K562 (cell line): Measurements from ENCODE around the gene BCL2L13. TPM values are rescaled to one million over a fixed set of nuclear protein-coding genes. Genes with fewer than 3 reads are reported as not detected.

Experiments
- C11orf30 ChIP-seq: fragments of 450-650 bp; IDR thresholded peaks from 2 replicates; pipeline ENCODE4 v1.6.1; 2016; ENCODE audit warnings: low read depth, mild to moderate bottlenecking
- CBX3 ChIP-seq, 2 experiments: IDR thresholded peaks; 1 replicate in 1 of 2; 2 replicates in 1 of 2; pipeline ENCODE4 v1.6.1; 2012; ENCODE audit warnings: inconsistent platforms in 2 of 2, low read length in 2 of 2, borderline replicate concordance in 1 of 2, control low read depth in 1 of 2
- EZH2 ChIP-seq: IDR thresholded peaks from 2 replicates; pipeline ENCODE4 v1.6.1; 2012; ENCODE audit warnings: low read depth, mild to moderate bottlenecking, inconsistent platforms, low read length, borderline replicate concordance
- FOXA1 ChIP-seq: fragments of 450-650 bp; IDR thresholded peaks from 2 replicates; pipeline ENCODE4 v1.6.1; 2016; ENCODE audit warnings: mild to moderate bottlenecking, borderline replicate concordance
- FOXJ3 ChIP-seq: sonication (generic); formaldehyde crosslinking; IDR thresholded peaks from 2 replicates; pipeline ENCODE4 v1.4.0; 2020; ENCODE audit warnings: mild to moderate bottlenecking, missing genetic modification reagents
- GATA2 ChIP-seq: sonication (generic); formaldehyde crosslinking; IDR thresholded peaks from 2 replicates; pipeline ENCODE4 v1.4.0; 2020; ENCODE audit warnings: mild to moderate bottlenecking, missing genetic modification reagents
- KLF13 ChIP-seq: fragments of 450-650 bp; IDR thresholded peaks from 2 replicates; pipeline ENCODE4 v1.6.1; 2016; ENCODE audit warnings: missing genetic modification characterization, low read depth, mild to moderate bottlenecking, missing compliant biosample characterization, moderate library complexity, borderline replicate concordance
- MTA3 ChIP-seq: fragments of 450-650 bp; formaldehyde crosslinking; IDR thresholded peaks from 2 replicates; pipeline ENCODE4 v1.6.1; 2017; ENCODE audit warnings: mild to moderate bottlenecking, borderline replicate concordance
- NCOA2 ChIP-seq, 2 experiments: fragments of 450-650 bp; IDR thresholded peaks; 2 replicates each; pipeline ENCODE4 v1.6.1; 2018; ENCODE audit warnings: mild to moderate bottlenecking in 2 of 2, moderate library complexity in 1 of 2; ENCODE audit not compliant: partially characterized antibody in 2 of 2
- PRPF4 ChIP-seq: fragments of 200-400 bp; formaldehyde crosslinking; IDR thresholded peaks from one replicate; pipeline ENCODE4 v1.6.1; 2017; ENCODE audit warnings: low read length, low read depth, mild to moderate bottlenecking; ENCODE audit not compliant: insufficient read depth, poor library complexity, severe bottlenecking
- PTRF ChIP-seq: fragments of 450-650 bp; IDR thresholded peaks from 2 replicates; pipeline ENCODE4 v1.6.1; 2016; ENCODE audit warnings: mild to moderate bottlenecking, missing genetic modification characterization, missing compliant biosample characterization
- RBM15 ChIP-seq: fragments of 200-400 bp; formaldehyde crosslinking; IDR thresholded peaks from 2 replicates; pipeline ENCODE4 v1.6.1; 2018; ENCODE audit warnings: mild to moderate bottlenecking, low read length, moderate library complexity; ENCODE audit not compliant: insufficient read depth
- RCOR1 ChIP-seq, 2 experiments: IDR thresholded peaks; 2 replicates each; pipeline ENCODE4 v1.6.1; 2012; ENCODE audit warnings: low read depth in 2 of 2, low read length in 2 of 2, borderline replicate concordance in 1 of 2, improper control_type of control experiment in 1 of 2
- ZFP30 ChIP-seq: fragments of 250-450 bp; sonication (Bioruptor Pico); IDR thresholded peaks from 2 replicates; pipeline ENCODE4 v1.8.0; 2022; ENCODE audit warnings: moderate library complexity, mild to moderate bottlenecking, inconsistent platforms, borderline replicate concordance
- polyA plus RNA-seq, 8 experiments: library from polyadenylated mRNA; depleted of rRNA in 4 of 8; stranded (reverse) in 5 of 8; unstranded in 3 of 8; fragments of >200 nt; fragmentation: Nextera tagmentation in 2 of 8; fragmentation: Illumina TruSeq in 1 of 8; extraction: Ambion mirVana in 2 of 8; extraction: Trizol in 1 of 8; gene quantifications; 2 replicates each; pipeline versions ENCODE4 v1.2.1 to v1.2.3, GENCODE V29; 2011 to 2014; ENCODE audit warnings: inconsistent platforms in 1 of 8, missing spikeins in 1 of 8
- total RNA-seq, 7 experiments: library from RNA; depleted of rRNA in 6 of 7; stranded (reverse); fragments of >200 nt in 6 of 7; fragmentation: Illumina TruSeq in 2 of 7; extraction: Trizol in 2 of 7; gene quantifications; 2 replicates each; pipeline versions ENCODE4 v1.2.1 to v1.2.3, GENCODE V29; 2011 to 2021; ENCODE audit warnings: low replicate concordance in 1 of 7
- TF ChIP-seq, protein P1 (sequence below): fragments of 250-450 bp; sonication (Bioruptor Pico); IDR thresholded peaks from 2 replicates; pipeline ENCODE4 v1.8.0; 2022; ENCODE audit warnings: moderate library complexity, mild to moderate bottlenecking, inconsistent platforms
- TF ChIP-seq, protein P2 (sequence below): fragments of 450-650 bp; IDR thresholded peaks from 2 replicates; pipeline ENCODE4 v1.6.1; 2016; ENCODE audit warnings: missing biosample characterization, missing genetic modification characterization
- TF ChIP-seq, protein P3 (sequence below), 2 experiments: fragments of 200-800 bp in 1 of 2; sonication (Bioruptor generic) in 1 of 2; sonication (generic) in 1 of 2; formaldehyde crosslinking in 1 of 2; IDR thresholded peaks in 1 of 2; conservative IDR thresholded peaks in 1 of 2; 2 replicates each; pipeline versions ENCODE4 v1.5.0 to v1.6.1; 2016 to 2020; ENCODE audit warnings: missing compliant biosample characterization in 1 of 2, missing genetic modification characterization in 1 of 2, missing genetic modification reagents in 1 of 2
- TF ChIP-seq, protein P4 (sequence below): fragments of 450-650 bp; formaldehyde crosslinking; IDR thresholded peaks from 2 replicates; pipeline ENCODE4 v1.4.0; 2022; ENCODE audit warnings: missing genetic modification characterization

BCL2L13 gene
- total and polyA plus RNA-seq, 9 of the 15 experiments (the other 6 are each of a cell fraction or from before 2014, with no cell fraction given) = 41.5 to 63.4 (median 56.5) TPM

DNA sequence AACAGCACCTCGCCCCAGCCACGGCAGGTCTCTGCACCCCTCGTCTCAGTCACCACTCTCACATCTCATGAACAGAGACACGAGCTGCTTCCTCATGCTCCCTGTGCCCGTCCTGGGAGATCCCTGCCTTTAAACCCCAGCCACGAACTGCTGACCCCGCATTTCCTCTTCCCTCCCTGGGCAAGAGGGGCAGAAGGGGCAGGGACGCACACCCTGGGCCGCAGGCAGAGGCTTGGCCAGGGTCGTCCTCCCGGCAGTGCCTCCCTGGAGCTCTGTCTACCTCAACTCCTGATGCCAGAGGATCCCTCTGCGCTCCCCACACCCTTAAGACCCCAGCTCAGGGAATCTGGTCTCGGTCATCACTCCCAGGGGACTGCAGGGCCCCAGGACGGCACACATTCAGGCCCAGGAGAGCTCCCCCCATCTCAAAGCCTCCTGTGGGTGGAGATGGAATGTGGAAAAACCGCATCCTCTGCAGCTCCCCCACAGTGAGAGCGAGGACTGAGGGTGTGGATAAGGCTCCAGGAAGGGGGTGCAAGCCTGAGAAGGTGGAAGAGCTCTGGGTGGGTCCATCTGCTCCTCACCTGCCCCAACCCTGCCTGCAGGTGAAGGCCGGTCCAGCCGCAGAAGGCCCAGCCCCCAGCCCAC lies 134.5 kb downstream of the BCL2L13 start (continued):
- TF ChIP-seq GATA2 (CRISPR knock-in tag) = no peak
- TF ChIP-seq PTRF = no peak
- no peak for TF ChIP-seq FOXJ3 (CRISPR knock-in tag)
- TF ChIP-seq, protein P1, sequence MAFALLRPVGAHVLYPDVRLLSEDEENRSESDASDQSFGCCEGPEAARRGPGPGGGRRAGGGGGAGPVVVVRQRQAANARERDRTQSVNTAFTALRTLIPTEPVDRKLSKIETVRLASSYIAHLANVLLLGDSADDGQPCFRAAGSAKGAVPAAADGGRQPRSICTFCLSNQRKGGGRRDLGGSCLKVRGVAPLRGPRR (CRISPR knock-in tag) = no peak
- TF ChIP-seq FOXA1 = no peak
- TF ChIP-seq RBM15 = no peak
- TF ChIP-seq, protein P2, sequence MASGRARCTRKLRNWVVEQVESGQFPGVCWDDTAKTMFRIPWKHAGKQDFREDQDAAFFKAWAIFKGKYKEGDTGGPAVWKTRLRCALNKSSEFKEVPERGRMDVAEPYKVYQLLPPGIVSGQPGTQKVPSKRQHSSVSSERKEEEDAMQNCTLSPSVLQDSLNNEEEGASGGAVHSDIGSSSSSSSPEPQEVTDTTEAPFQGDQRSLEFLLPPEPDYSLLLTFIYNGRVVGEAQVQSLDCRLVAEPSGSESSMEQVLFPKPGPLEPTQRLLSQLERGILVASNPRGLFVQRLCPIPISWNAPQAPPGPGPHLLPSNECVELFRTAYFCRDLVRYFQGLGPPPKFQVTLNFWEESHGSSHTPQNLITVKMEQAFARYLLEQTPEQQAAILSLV (tag) = no peak
- TF ChIP-seq RCOR1 (IDR thresholded peaks at IDR 0.05; ENCODE audit: borderline replicate concordance in 1 of 2, low read depth in 2 of 2, low read length in 2 of 2) = peak in 1 of 2 experiments; percentile 45; a peak in 1 of 4 replicates
- no peak for TF ChIP-seq NCOA2 (IDR thresholded peaks at IDR 0.05; ENCODE audit: partially characterized antibody in 2 of 2)
- TF ChIP-seq, protein P3, sequence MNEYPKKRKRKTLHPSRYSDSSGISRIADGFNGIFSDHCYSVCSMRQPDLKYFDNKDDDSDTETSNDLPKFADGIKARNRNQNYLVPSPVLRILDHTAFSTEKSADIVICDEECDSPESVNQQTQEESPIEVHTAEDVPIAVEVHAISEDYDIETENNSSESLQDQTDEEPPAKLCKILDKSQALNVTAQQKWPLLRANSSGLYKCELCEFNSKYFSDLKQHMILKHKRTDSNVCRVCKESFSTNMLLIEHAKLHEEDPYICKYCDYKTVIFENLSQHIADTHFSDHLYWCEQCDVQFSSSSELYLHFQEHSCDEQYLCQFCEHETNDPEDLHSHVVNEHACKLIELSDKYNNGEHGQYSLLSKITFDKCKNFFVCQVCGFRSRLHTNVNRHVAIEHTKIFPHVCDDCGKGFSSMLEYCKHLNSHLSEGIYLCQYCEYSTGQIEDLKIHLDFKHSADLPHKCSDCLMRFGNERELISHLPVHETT (CRISPR knock-in tag; conservative IDR thresholded peaks at IDR 0.05 in 1 of 2, IDR thresholded peaks at IDR 0.05 in 1 of 2) = no peak
- no peak for TF ChIP-seq PRPF4
- TF ChIP-seq EZH2 = no peak
- no peak for TF ChIP-seq ZFP30 (CRISPR knock-in tag)
- TF ChIP-seq C11orf30 = peak; percentile 64
- TF ChIP-seq CBX3 (IDR thresholded peaks at IDR 0.05; ENCODE audit: borderline replicate concordance in 1 of 2, low read length in 2 of 2) = no peak
- TF ChIP-seq, protein P4, sequence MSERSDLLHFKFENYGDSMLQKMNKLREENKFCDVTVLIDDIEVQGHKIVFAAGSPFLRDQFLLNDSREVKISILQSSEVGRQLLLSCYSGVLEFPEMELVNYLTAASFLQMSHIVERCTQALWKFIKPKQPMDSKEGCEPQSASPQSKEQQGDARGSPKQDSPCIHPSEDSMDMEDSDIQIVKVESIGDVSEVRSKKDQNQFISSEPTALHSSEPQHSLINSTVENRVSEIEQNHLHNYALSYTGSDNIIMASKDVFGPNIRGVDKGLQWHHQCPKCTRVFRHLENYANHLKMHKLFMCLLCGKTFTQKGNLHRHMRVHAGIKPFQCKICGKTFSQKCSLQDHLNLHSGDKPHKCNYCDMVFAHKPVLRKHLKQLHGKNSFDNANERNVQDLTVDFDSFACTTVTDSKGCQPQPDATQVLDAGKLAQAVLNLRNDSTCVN (CRISPR knock-in tag) = no peak
- TF ChIP-seq KLF13 (tag) = no peak
- no peak for TF ChIP-seq MTA3
